PFSK-1 (cell line): ENCODE data around the gene EXOC4.

Experiments
- FOXP2 ChIP-seq: optimal IDR thresholded peaks from 2 replicates; pipeline ENCODE3; 2011; ENCODE audit warnings: borderline replicate concordance, control low read depth, inconsistent platforms; ENCODE audit not compliant: insufficient read depth; ENCODE audit errors: extremely low read length, extremely low read depth
- POLR2AphosphoS5 ChIP-seq: IDR thresholded peaks from 2 replicates; pipeline ENCODE4 v1.6.1; 2012; ENCODE audit warnings: low read depth, mild to moderate bottlenecking, control low read depth, low read length, moderate library complexity
- TAF1 ChIP-seq: IDR thresholded peaks from 2 replicates; pipeline ENCODE4 v1.6.1; 2012; ENCODE audit warnings: low read length, control low read depth, borderline replicate concordance; ENCODE audit not compliant: insufficient read depth
- TF ChIP-seq, protein P1 (sequence below), 2 experiments: IDR thresholded peaks; 2 replicates each; pipeline versions ENCODE4 v1.6.1 to v1.8.0; 2011 to 2012; ENCODE audit warnings: low read depth in 2 of 2, low read length in 2 of 2, control low read depth in 1 of 2, inconsistent platforms in 1 of 2, mild to moderate bottlenecking in 1 of 2, moderate library complexity in 1 of 2; ENCODE audit not compliant: insufficient read depth in 1 of 2

DNA sequence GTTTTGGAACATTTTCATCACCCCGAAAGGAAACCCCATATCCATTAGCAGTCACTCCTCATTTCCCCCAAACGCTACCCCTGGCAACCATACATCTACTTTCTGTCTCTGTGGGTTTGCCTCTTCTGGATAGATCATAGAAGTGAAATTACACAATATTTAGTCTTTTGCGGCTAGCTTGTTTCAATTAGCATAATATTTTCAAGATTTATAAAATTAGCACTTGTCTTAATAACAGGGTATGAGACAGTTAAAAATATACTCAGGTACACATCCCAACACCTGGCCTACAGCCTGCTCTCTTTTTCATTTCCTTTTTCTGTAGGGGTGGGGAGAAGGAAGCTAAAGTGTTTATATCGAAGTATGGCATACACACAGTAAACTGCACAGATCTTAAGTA is 792.8 kb downstream of the EXOC4 start:
- no peak for TF ChIP-seq TAF1
- no peak for TF ChIP-seq POLR2AphosphoS5
- TF ChIP-seq FOXP2: no peak
- TF ChIP-seq, protein P1, sequence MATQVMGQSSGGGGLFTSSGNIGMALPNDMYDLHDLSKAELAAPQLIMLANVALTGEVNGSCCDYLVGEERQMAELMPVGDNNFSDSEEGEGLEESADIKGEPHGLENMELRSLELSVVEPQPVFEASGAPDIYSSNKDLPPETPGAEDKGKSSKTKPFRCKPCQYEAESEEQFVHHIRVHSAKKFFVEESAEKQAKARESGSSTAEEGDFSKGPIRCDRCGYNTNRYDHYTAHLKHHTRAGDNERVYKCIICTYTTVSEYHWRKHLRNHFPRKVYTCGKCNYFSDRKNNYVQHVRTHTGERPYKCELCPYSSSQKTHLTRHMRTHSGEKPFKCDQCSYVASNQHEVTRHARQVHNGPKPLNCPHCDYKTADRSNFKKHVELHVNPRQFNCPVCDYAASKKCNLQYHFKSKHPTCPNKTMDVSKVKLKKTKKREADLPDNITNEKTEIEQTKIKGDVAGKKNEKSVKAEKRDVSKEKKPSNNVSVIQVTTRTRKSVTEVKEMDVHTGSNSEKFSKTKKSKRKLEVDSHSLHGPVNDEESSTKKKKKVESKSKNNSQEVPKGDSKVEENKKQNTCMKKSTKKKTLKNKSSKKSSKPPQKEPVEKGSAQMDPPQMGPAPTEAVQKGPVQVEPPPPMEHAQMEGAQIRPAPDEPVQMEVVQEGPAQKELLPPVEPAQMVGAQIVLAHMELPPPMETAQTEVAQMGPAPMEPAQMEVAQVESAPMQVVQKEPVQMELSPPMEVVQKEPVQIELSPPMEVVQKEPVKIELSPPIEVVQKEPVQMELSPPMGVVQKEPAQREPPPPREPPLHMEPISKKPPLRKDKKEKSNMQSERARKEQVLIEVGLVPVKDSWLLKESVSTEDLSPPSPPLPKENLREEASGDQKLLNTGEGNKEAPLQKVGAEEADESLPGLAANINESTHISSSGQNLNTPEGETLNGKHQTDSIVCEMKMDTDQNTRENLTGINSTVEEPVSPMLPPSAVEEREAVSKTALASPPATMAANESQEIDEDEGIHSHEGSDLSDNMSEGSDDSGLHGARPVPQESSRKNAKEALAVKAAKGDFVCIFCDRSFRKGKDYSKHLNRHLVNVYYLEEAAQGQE (IDR thresholded peaks at IDR 0.05; ENCODE audit: insufficient read depth in 1 of 2, low read depth in 2 of 2, low read length in 2 of 2): no peak
